ENCODE results near the gene CALCOCO2.

The CALCOCO2 gene

DNA sequence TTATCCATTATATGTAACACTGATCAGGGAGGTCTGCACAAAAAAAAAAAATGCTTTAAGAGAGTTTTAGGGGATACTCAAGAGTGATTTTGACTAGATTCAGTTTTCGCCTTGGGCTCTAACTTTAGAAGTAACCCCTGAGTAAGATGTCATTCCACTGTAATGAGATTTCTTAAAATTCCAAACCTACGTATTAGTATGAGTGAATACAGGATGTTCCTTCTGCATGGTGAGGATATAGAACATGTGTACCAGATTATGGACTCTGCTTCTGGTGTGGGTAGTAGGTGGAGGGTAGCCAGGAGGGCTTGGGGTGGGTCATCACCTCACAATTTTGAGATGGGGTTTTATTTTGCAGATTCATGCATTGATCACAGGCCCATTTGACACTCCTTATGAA lies 81.6 kb downstream of the CALCOCO2 start:
- DNase-seq, result no peak
